ENCODE results near the gene RHBDL2. TPM values are rescaled to one million over a fixed set of nuclear protein-coding genes. Genes with fewer than 3 reads are reported as not detected.

Gene RHBDL2
- total and polyA plus RNA-seq, 2 experiments from 2014 or later: 0.22 to 1.4 TPM

GRCh38 chr1:38950553-38950952 lies 8.9 kb upstream of the RHBDL2 start:
- Histone ChIP-seq H3K4me3 (no peak overlapping the region), H3K36me3 (ENCODE audit: low read depth) (no peaks in the 10 kb centered on the region), H3K4me1 (ENCODE audit: insufficient read depth) (peaks cover 8% of the 10 kb centered on the region; the same call in 1 of the 2 replicates), H3K4me2 (ENCODE audit: unreplicated experiment) (no peak overlapping the region), H4K20me1 (ENCODE audit: insufficient read depth) (no peaks in the 10 kb centered on the region), H3K27ac (no peak overlapping the region), H3K79me2 (ENCODE audit: insufficient read depth) (no peaks in the 10 kb centered on the region), H3K27me3 (replicated peaks; ENCODE audit: insufficient read depth) (no peaks in the 10 kb centered on the region), H3K9me3 (ENCODE audit: low read depth) (no peaks in the 10 kb centered on the region), H3K9me2 (ENCODE audit: insufficient read depth) (no peaks in the 10 kb centered on the region), H2AFZ (no peak overlapping the region), H3K9ac (no peak overlapping the region), H3F3A (ENCODE audit: insufficient read depth) (0 out of 2 replicates have a peak, but pooled peaks cover 5% of the 10 kb centered on the region)
- WGBS, 2 experiments (ENCODE audit: low coverage in 1 of 2, low lambda C conversion rate in 2 of 2, missing lambda C conversion rate in 2 of 2): 48 to 54% methylated on average over 2 of the region's 2 CpGs
- DNase-seq: no peak
- in situ Hi-C loops (cut with MboI): no loop called here
- TF ChIP-seq EZH2 (IDR thresholded peaks at IDR 0.05; ENCODE audit: insufficient read depth, poor library complexity, severe bottlenecking) (no peak), EZH2phosphoT487 (IDR thresholded peaks at IDR 0.05; ENCODE audit: insufficient read depth, low read depth) (no peak)

DNA sequence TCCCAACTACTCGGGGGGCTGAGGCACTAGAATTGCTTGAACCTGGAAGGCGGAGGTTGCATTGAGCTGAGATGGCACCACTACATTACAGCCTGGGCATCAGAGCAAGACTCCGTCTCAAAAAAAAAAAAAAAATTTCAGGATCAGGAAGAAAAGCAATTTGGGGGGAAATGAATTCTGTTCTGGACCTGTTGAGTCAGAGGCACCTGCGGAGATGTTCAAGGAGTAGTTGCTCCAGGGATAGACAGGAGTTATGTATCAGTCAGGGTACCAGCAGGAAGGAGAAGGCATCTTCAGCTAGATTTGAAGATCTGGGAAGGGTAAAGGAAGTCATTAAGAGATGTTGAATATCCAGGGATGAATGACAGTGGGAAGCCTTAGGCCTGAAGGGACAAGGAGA lies 2.9 kb upstream of the RHBDL2 start:
- H3K9me3 ChIP-seq (ENCODE audit: low read depth): no peaks in the 10 kb centered on the region
- no peak for DNase-seq
- H3K79me2 ChIP-seq (ENCODE audit: insufficient read depth): no peaks in the 10 kb centered on the region
- TF ChIP-seq EZH2phosphoT487 (IDR thresholded peaks at IDR 0.05; ENCODE audit: insufficient read depth, low read depth): no peak
- no peak for TF ChIP-seq EZH2 (IDR thresholded peaks at IDR 0.05; ENCODE audit: insufficient read depth, poor library complexity, severe bottlenecking)
- no peaks in the 10 kb centered on the region for H3K9me2 ChIP-seq (ENCODE audit: insufficient read depth)
- H3K9ac ChIP-seq: no peak overlapping the region
- H2AFZ ChIP-seq: no peak overlapping the region
- WGBS, 2 experiments (ENCODE audit: low coverage in 1 of 2, low lambda C conversion rate in 2 of 2, missing lambda C conversion rate in 2 of 2): 91 to 93% methylated on average over 4 of the region's 4 CpGs
- no peak overlapping the region for H3K27ac ChIP-seq
- no peak overlapping the region for H3K4me2 ChIP-seq (ENCODE audit: unreplicated experiment)
- in situ Hi-C loops (cut with MboI): no loop called here
- H3K4me3 ChIP-seq: no peak overlapping the region
- no peaks in the 10 kb centered on the region for H3K36me3 ChIP-seq (ENCODE audit: low read depth)
- no peaks in the 10 kb centered on the region for H4K20me1 ChIP-seq (ENCODE audit: insufficient read depth)
- H3K4me1 ChIP-seq (ENCODE audit: insufficient read depth): no peaks in the 10 kb centered on the region
- no peaks in the 10 kb centered on the region for H3F3A ChIP-seq (ENCODE audit: insufficient read depth)
- no peaks in the 10 kb centered on the region; the same call in 1 of the 2 replicates for H3K27me3 ChIP-seq (replicated peaks; ENCODE audit: insufficient read depth)

GRCh38 chr1:38942664-38943428 lies 1.2 kb upstream of the RHBDL2 start:
- Histone ChIP-seq H3K9ac (no peak overlapping the region), H3K4me2 (ENCODE audit: unreplicated experiment) (no peak overlapping the region), H3K4me3 (no peak overlapping the region), H3K9me2 (ENCODE audit: insufficient read depth) (no peaks in the 10 kb centered on the region), H3K36me3 (ENCODE audit: low read depth) (no peaks in the 10 kb centered on the region), H3K4me1 (ENCODE audit: insufficient read depth) (no peaks in the 10 kb centered on the region), H3K27ac (no peak overlapping the region), H4K20me1 (ENCODE audit: insufficient read depth) (no peaks in the 10 kb centered on the region), H3K79me2 (ENCODE audit: insufficient read depth) (no peaks in the 10 kb centered on the region), H3K9me3 (ENCODE audit: low read depth) (no peaks in the 10 kb centered on the region), H3K27me3 (replicated peaks; ENCODE audit: insufficient read depth) (no peaks in the 10 kb centered on the region; the same call in 1 of the 2 replicates), H2AFZ (no peak overlapping the region), H3F3A (ENCODE audit: insufficient read depth) (no peaks in the 10 kb centered on the region)
- WGBS, 2 experiments (ENCODE audit: low coverage in 1 of 2, low lambda C conversion rate in 2 of 2, missing lambda C conversion rate in 2 of 2): 93 to 95% methylated on average over 8 to 10 of the region's 10 CpGs
- DNase-seq: no peak
- TF ChIP-seq EZH2 (IDR thresholded peaks at IDR 0.05; ENCODE audit: insufficient read depth, poor library complexity, severe bottlenecking) (no peak), EZH2phosphoT487 (IDR thresholded peaks at IDR 0.05; ENCODE audit: insufficient read depth, low read depth) (no peak)
- in situ Hi-C loops (cut with MboI): no loop called here

DNA sequence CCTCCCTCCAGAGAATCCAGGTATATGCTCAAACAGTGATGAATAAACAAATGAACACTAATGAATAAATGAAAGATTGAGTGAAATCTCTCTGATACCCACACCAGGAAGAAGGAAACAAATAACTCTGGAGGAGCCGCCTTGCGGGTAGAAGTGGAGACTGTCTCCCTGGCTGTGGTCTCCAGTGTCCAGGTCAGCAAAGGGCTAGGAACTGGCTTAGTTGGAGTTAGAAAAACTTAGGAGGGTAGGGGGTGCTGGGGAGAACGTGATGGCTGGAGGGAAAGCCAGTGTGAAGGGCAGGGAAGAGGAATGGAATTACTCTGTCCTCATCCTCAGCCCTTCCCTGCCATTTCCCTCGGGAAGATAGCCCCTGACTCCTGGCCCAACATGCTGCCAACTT lies 537 bp downstream of the RHBDL2 start:
- no peak for TF ChIP-seq EZH2phosphoT487 (IDR thresholded peaks at IDR 0.05; ENCODE audit: insufficient read depth, low read depth)
- no peak for TF ChIP-seq EZH2 (IDR thresholded peaks at IDR 0.05; ENCODE audit: insufficient read depth, poor library complexity, severe bottlenecking)
- Histone ChIP-seq H3K9me3 (ENCODE audit: low read depth) (no peaks in the 10 kb centered on the region), H3K27ac (no peak overlapping the region), H2AFZ (peak overlapping the region; percentile 91), H3K4me3 (peak overlapping the region; percentile 69), H3K4me2 (ENCODE audit: unreplicated experiment) (peak overlapping the region; percentile 76), H3K9ac (peak overlapping the region; percentile 61), H3K4me1 (ENCODE audit: insufficient read depth) (no peaks in the 10 kb centered on the region), H4K20me1 (ENCODE audit: insufficient read depth) (no peaks in the 10 kb centered on the region), H3K9me2 (ENCODE audit: insufficient read depth) (no peaks in the 10 kb centered on the region), H3K27me3 (replicated peaks; ENCODE audit: insufficient read depth) (no peaks in the 10 kb centered on the region; the same call in 1 of the 2 replicates), H3K79me2 (ENCODE audit: insufficient read depth) (no peaks in the 10 kb centered on the region), H3F3A (ENCODE audit: insufficient read depth) (no peaks in the 10 kb centered on the region), H3K36me3 (ENCODE audit: low read depth) (no peaks in the 10 kb centered on the region)
- 48 to 51% methylated on average over 4 of the region's 4 CpGs for WGBS, 2 experiments (ENCODE audit: low coverage in 1 of 2, low lambda C conversion rate in 2 of 2, missing lambda C conversion rate in 2 of 2)
- in situ Hi-C loops (cut with MboI): no loop called here
- no peak for DNase-seq
